Panc1 (cell line): ENCODE results near the gene SRRM4. TPM values are rescaled to one million over a fixed set of nuclear protein-coding genes. Genes with fewer than 3 reads are reported as not detected.

Source experiments
- ATAC-seq: fragments of 200-7000 bp; cut with Tn5 transposase; 2 replicates; pipeline ENCODE4 v1.9.1; 2020; ENCODE audit warnings: mild to moderate bottlenecking, moderate library complexity
- BruUV-seq: library from RNA; stranded (reverse); fragments of 400-500 nt; replicated peaks from 2 replicates; lab custom pipeline; 2021; lab: Mats Ljungman, UMichigan
- CTCF ChIA-PET: fragments of 300-600 bp; sonication (Branson Sonifier 250); formaldehyde crosslinking; loops from one replicate; lab custom pipeline; 2022; ENCODE audit warnings: antibody characterized with exemption; lab: Charles Lee
- POLR2A ChIA-PET: fragments of 300-600 bp; sonication (Branson Sonifier 250); formaldehyde crosslinking; loops from one replicate; lab custom pipeline; 2022; ENCODE audit warnings: antibody characterized with exemption; lab: Charles Lee
- DNase-seq: peaks from one replicate; pipeline ENCODE4 v3.0.0-alpha.2; 2010; ENCODE audit warnings: low read depth, low spot score
- H3K27ac ChIP-seq: 2 replicates; pipeline ENCODE4 v1.5.1; 2011; ENCODE audit warnings: mild to moderate bottlenecking, low read length, inconsistent platforms
- H3K27me3 ChIP-seq: fragments of 200-500 bp; sonication (Bioruptor generic); 2 replicates; pipeline ENCODE4 v1.6.0; 2014; ENCODE audit warnings: low read length, inconsistent platforms; ENCODE audit not compliant: control insufficient read depth, insufficient read depth
- H3K36me3 ChIP-seq: fragments of 200-500 bp; sonication (Bioruptor generic); 2 replicates; pipeline ENCODE4 v1.5.1; 2014; ENCODE audit warnings: inconsistent platforms, mild to moderate bottlenecking, low read length, moderate library complexity; ENCODE audit not compliant: control insufficient read depth, insufficient read depth
- H3K4me1 ChIP-seq: 2 replicates; pipeline ENCODE4 v1.5.1; 2011; ENCODE audit warnings: inconsistent platforms, mild to moderate bottlenecking, low read length, moderate library complexity; ENCODE audit not compliant: control insufficient read depth, insufficient read depth
- H3K4me3 ChIP-seq, 2 experiments: 2 replicates each; pipeline ENCODE4 v1.5.1; 2011 to 2012; ENCODE audit warnings: low read depth in 2 of 2, low read length in 2 of 2, mild to moderate bottlenecking in 2 of 2, inconsistent platforms in 1 of 2, moderate library complexity in 1 of 2
- H3K9me3 ChIP-seq: fragments of 200-500 bp; sonication (Bioruptor generic); 2 replicates; pipeline ENCODE4 v1.5.1; 2014; ENCODE audit warnings: low read depth, mild to moderate bottlenecking, inconsistent platforms, low read length, moderate library complexity; ENCODE audit not compliant: control insufficient read depth, insufficient read depth
- POLR2AphosphoS5 ChIP-seq: IDR thresholded peaks from 2 replicates; pipeline ENCODE4 v1.6.1; 2012; ENCODE audit warnings: mild to moderate bottlenecking, low read depth, low read length, moderate library complexity
- SIN3A ChIP-seq: IDR thresholded peaks from 2 replicates; pipeline ENCODE4 v1.6.1; 2012; ENCODE audit warnings: low read depth, mild to moderate bottlenecking, low read length, moderate library complexity, borderline replicate concordance; ENCODE audit not compliant: insufficient read depth
- TCF7L2 ChIP-seq: IDR thresholded peaks from 2 replicates; pipeline ENCODE4 v1.6.1; 2011; ENCODE audit warnings: mild to moderate bottlenecking, low read depth, low read length, inconsistent platforms
- in situ Hi-C: cut with HindIII; loops from 2 replicates; pipeline ENCODE4 v1.10.0; 2016; ENCODE audit warnings: low sequenced_read_pairs, low pct_unique_long_range_greater_than_20kb
- intact Hi-C: fragments of 100-400 bp; cut with micrococcal nuclease; formaldehyde crosslinking; loops from one replicate; pipeline ENCODE4 v1.10.0; 2022; ENCODE audit not compliant: unreplicated experiment
- total RNA-seq: library from RNA; stranded (reverse); gene quantifications from one replicate; pipeline ENCODE4 v1.2.1, GENCODE V29; 2021; ENCODE audit not compliant: unreplicated experiment
- TF ChIP-seq, protein P1 (sequence below): fragments of 450-650 bp; IDR thresholded peaks from 2 replicates; pipeline ENCODE4 v1.5.1; 2017; ENCODE audit warnings: mild to moderate bottlenecking
- TF ChIP-seq, protein P2 (sequence below), 2 experiments: IDR thresholded peaks; 2 replicates each; pipeline ENCODE4 v1.6.1; 2011 to 2012; ENCODE audit warnings: low read depth in 2 of 2, control low read depth in 1 of 2, low read length in 1 of 2, mild to moderate bottlenecking in 1 of 2, moderate library complexity in 1 of 2; ENCODE audit not compliant: insufficient read depth in 1 of 2

SRRM4 gene
- total RNA-seq, 1 experiment from 2014 or later = not detected

DNA sequence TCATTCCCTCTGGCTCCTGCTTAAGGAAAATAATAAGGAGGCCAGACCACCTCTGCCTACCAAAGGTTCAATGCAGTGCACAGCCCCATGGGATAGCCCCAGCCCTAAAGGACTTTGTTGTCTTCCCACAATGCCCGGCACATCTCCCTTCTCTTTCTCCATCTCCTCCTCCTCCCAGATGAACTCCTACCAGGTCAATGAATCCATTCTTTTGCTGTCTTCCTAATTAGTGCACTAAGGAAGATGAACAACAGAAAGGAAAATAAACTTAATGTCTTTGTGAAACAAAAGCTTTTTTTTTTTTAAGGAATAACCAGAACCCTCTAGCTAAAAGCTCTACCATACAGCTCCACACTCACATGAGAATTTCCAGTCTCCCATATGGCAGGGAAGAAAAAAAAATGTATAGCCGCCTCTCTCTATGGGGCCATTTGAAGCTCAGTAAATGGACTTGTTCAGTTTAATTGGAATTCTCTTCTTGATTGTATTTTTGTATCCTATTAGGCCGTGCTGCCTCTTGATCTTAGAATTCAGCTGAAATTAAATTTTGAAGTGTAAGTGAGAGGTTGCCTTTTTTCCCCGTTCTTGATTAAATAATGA is 155.6 kb downstream of the SRRM4 start:
- ChIA-PET CTCF (no interaction called here), POLR2A (no interaction called here)
- BruUV-seq = no TSS peak
- intact Hi-C loops (no loop called here), in situ Hi-C loops (no loop called here)
- Histone ChIP-seq H3K36me3 (no peaks in the 10 kb centered on the region), H3K27me3 (peaks cover 4% of the 10 kb centered on the region), H3K27ac (no peak overlapping the region), H3K4me1 (no peaks in the 10 kb centered on the region), H3K9me3 (no peaks in the 10 kb centered on the region), H3K4me3 (no peak overlapping the region)
- TF ChIP-seq, protein P1, sequence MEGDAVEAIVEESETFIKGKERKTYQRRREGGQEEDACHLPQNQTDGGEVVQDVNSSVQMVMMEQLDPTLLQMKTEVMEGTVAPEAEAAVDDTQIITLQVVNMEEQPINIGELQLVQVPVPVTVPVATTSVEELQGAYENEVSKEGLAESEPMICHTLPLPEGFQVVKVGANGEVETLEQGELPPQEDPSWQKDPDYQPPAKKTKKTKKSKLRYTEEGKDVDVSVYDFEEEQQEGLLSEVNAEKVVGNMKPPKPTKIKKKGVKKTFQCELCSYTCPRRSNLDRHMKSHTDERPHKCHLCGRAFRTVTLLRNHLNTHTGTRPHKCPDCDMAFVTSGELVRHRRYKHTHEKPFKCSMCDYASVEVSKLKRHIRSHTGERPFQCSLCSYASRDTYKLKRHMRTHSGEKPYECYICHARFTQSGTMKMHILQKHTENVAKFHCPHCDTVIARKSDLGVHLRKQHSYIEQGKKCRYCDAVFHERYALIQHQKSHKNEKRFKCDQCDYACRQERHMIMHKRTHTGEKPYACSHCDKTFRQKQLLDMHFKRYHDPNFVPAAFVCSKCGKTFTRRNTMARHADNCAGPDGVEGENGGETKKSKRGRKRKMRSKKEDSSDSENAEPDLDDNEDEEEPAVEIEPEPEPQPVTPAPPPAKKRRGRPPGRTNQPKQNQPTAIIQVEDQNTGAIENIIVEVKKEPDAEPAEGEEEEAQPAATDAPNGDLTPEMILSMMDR = no peak
- TF ChIP-seq SIN3A (no peak), TCF7L2 (no peak), POLR2AphosphoS5 (no peak)
- TF ChIP-seq, protein P2, sequence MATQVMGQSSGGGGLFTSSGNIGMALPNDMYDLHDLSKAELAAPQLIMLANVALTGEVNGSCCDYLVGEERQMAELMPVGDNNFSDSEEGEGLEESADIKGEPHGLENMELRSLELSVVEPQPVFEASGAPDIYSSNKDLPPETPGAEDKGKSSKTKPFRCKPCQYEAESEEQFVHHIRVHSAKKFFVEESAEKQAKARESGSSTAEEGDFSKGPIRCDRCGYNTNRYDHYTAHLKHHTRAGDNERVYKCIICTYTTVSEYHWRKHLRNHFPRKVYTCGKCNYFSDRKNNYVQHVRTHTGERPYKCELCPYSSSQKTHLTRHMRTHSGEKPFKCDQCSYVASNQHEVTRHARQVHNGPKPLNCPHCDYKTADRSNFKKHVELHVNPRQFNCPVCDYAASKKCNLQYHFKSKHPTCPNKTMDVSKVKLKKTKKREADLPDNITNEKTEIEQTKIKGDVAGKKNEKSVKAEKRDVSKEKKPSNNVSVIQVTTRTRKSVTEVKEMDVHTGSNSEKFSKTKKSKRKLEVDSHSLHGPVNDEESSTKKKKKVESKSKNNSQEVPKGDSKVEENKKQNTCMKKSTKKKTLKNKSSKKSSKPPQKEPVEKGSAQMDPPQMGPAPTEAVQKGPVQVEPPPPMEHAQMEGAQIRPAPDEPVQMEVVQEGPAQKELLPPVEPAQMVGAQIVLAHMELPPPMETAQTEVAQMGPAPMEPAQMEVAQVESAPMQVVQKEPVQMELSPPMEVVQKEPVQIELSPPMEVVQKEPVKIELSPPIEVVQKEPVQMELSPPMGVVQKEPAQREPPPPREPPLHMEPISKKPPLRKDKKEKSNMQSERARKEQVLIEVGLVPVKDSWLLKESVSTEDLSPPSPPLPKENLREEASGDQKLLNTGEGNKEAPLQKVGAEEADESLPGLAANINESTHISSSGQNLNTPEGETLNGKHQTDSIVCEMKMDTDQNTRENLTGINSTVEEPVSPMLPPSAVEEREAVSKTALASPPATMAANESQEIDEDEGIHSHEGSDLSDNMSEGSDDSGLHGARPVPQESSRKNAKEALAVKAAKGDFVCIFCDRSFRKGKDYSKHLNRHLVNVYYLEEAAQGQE (IDR thresholded peaks at IDR 0.05; ENCODE audit: insufficient read depth in 1 of 2, low read depth in 2 of 2, low read length in 1 of 2) = no peak
- no peak for ATAC-seq
- no peak for DNase-seq

DNA sequence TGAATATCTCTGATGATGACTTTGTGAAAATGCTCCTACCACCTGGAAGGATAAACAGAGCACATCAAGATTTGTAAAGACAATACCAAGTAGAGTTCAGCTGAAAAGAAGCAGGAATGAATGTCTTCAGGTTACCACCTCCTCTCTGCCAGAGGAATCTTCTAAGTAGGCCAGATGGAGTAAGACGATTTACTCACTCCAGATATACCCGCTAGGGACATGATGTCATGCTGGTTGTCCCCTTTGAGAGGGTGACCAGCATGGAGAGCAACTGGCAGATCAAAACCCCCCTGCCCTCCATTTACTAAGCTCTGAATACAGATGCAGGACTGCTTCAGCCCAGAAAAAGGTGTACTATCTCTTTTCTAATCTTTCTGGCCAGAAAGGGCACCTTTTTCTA is 158.1 kb downstream of the SRRM4 start:
- POLR2A ChIA-PET = no interaction called here
- ATAC-seq (no peak), DNase-seq (no peak)
- TF ChIP-seq TCF7L2 (no peak), SIN3A (no peak), POLR2AphosphoS5 (no peak)
- TF ChIP-seq, protein P1 = no peak
- TF ChIP-seq, protein P2 (IDR thresholded peaks at IDR 0.05; ENCODE audit: insufficient read depth in 1 of 2, low read depth in 2 of 2, low read length in 1 of 2) = no peak
- Histone ChIP-seq H3K9me3 (no peaks in the 10 kb centered on the region), H3K27me3 (peaks cover 8% of the 10 kb centered on the region), H3K27ac (no peak overlapping the region), H3K36me3 (no peaks in the 10 kb centered on the region), H3K4me1 (no peaks in the 10 kb centered on the region), H3K4me3 (no peak overlapping the region)
- intact Hi-C loops (no loop called here), in situ Hi-C loops (no loop called here)
- CTCF ChIA-PET = no interaction called here
- no TSS peak for BruUV-seq
